H9 (cell line): ENCODE data around the gene CHORDC1. TPM values are rescaled to one million over a fixed set of nuclear protein-coding genes. Genes with fewer than 3 reads are reported as not detected.

Experiments used
- DNase-seq: peaks from one replicate; pipeline ENCODE4 v3.0.0-alpha.2; 2017
- H2AFZ ChIP-seq: one replicate; pipeline ENCODE4 v1.6.1; 2013; ENCODE audit warnings: mild to moderate bottlenecking, low read length, control low read depth, moderate library complexity
- H2AK5ac ChIP-seq: 2 replicates; pipeline ENCODE4 v1.6.1; 2013; ENCODE audit warnings: low read length, control low read depth, mixed read lengths; ENCODE audit not compliant: insufficient read length
- H2BK120ac ChIP-seq: one replicate; pipeline ENCODE4 v1.6.1; 2013; ENCODE audit warnings: low read depth, mild to moderate bottlenecking, low read length, control low read depth, inconsistent platforms; ENCODE audit not compliant: poor library complexity, severe bottlenecking
- H2BK12ac ChIP-seq: 2 replicates; pipeline ENCODE4 v1.6.1; 2013; ENCODE audit warnings: low read length, control low read depth, mixed read lengths, low read depth; ENCODE audit not compliant: insufficient read length
- H2BK15ac ChIP-seq: 2 replicates; pipeline ENCODE4 v1.6.1; 2013; ENCODE audit warnings: low read depth, low read length, control low read depth
- H2BK20ac ChIP-seq: one replicate; pipeline ENCODE4 v1.6.1; 2013; ENCODE audit warnings: low read depth, mild to moderate bottlenecking, low read length, control low read depth, inconsistent platforms; ENCODE audit not compliant: poor library complexity, severe bottlenecking
- H2BK5ac ChIP-seq: 2 replicates; pipeline ENCODE4 v1.6.1; 2013; ENCODE audit warnings: low read length, control low read depth, mixed read lengths; ENCODE audit not compliant: insufficient read length
- H3K14ac ChIP-seq: 2 replicates; pipeline ENCODE4 v1.6.1; 2013; ENCODE audit warnings: low read length, control low read depth; ENCODE audit not compliant: insufficient read depth
- H3K18ac ChIP-seq: 2 replicates; pipeline ENCODE4 v1.6.1; 2013; ENCODE audit warnings: low read depth, mild to moderate bottlenecking, mixed read lengths, low read length, control low read depth; ENCODE audit not compliant: insufficient read length
- H3K23ac ChIP-seq: 2 replicates; pipeline ENCODE4 v1.6.1; 2013; ENCODE audit warnings: low read length, control low read depth, mixed read lengths, low read depth; ENCODE audit not compliant: insufficient read length
- H3K23me2 ChIP-seq: 2 replicates; pipeline ENCODE4 v1.6.1; 2013; ENCODE audit warnings: low read depth, mild to moderate bottlenecking, mixed read lengths, low read length, control low read depth; ENCODE audit not compliant: insufficient read length, poor library complexity, severe bottlenecking
- H3K27ac ChIP-seq: 2 replicates; pipeline ENCODE4 v1.5.1; 2013; ENCODE audit warnings: low read length, control low read depth, mixed read lengths, low read depth; ENCODE audit not compliant: insufficient read length
- H3K27me3 ChIP-seq: 2 replicates; pipeline ENCODE4 v1.6.1; 2013; ENCODE audit warnings: low read length, control low read depth, inconsistent platforms; ENCODE audit not compliant: insufficient read depth
- H3K4ac ChIP-seq: 2 replicates; pipeline ENCODE4 v1.6.1; 2013; ENCODE audit warnings: low read depth, mild to moderate bottlenecking, control low read depth, inconsistent platforms, low read length, moderate library complexity
- H3K4me1 ChIP-seq: 2 replicates; pipeline ENCODE4 v1.6.1; 2013; ENCODE audit warnings: low read length, control low read depth, inconsistent platforms; ENCODE audit not compliant: insufficient read depth
- H3K4me2 ChIP-seq: 2 replicates; pipeline ENCODE4 v1.6.1; 2013; ENCODE audit warnings: low read length, control low read depth, mixed read lengths; ENCODE audit not compliant: insufficient read length, insufficient read depth
- H3K56ac ChIP-seq: 2 replicates; pipeline ENCODE4 v1.6.1; 2013; ENCODE audit warnings: low read depth, mild to moderate bottlenecking, mixed read lengths, low read length, control low read depth; ENCODE audit not compliant: insufficient read length
- H3K79me1 ChIP-seq: 2 replicates; pipeline ENCODE4 v1.6.1; 2013; ENCODE audit warnings: low read depth, mild to moderate bottlenecking, moderate library complexity, low read length, control low read depth, inconsistent platforms; ENCODE audit not compliant: insufficient read depth, poor library complexity, severe bottlenecking
- H3K79me2 ChIP-seq: 2 replicates; pipeline ENCODE4 v1.6.1; 2013; ENCODE audit warnings: low read length, control low read depth, inconsistent platforms; ENCODE audit not compliant: insufficient read depth
- H3K9ac ChIP-seq: 2 replicates; pipeline ENCODE4 v1.6.1; 2013; ENCODE audit warnings: low read length, control low read depth, mixed read lengths; ENCODE audit not compliant: insufficient read length; ENCODE audit errors: extremely low read depth
- H3K9me3 ChIP-seq: one replicate; pipeline ENCODE4 v1.6.1; 2013; ENCODE audit warnings: low read depth, low read length, inconsistent platforms; ENCODE audit not compliant: control insufficient read depth
- H3T11ph ChIP-seq: one replicate; pipeline ENCODE4 v1.6.1; 2013; ENCODE audit warnings: mild to moderate bottlenecking, low read length, control low read depth, inconsistent platforms
- H4K20me1 ChIP-seq: one replicate; pipeline ENCODE4 v1.6.1; 2013; ENCODE audit not compliant: control insufficient read depth, insufficient read length, insufficient read depth
- H4K5ac ChIP-seq: 2 replicates; pipeline ENCODE4 v1.6.1; 2013; ENCODE audit warnings: low read depth, mild to moderate bottlenecking, mixed read lengths, low read length, control low read depth; ENCODE audit not compliant: insufficient read length
- H4K8ac ChIP-seq: replicated peaks from 2 replicates; pipeline ENCODE4 v1.6.1; 2013; ENCODE audit warnings: low read length, control low read depth, mixed read lengths, low read depth; ENCODE audit not compliant: insufficient read length
- H4K91ac ChIP-seq: 2 replicates; pipeline ENCODE4 v1.6.1; 2013; ENCODE audit warnings: low read depth, mild to moderate bottlenecking, moderate library complexity, mixed read lengths, low read length, control low read depth; ENCODE audit not compliant: insufficient read length
- H3K27ac Mint-ChIP-seq, 3 experiments: 2 replicates in 2 of 3; 3 replicates in 1 of 3; pipeline ENCODE4 v1.8.0; 2020 to 2021; ENCODE audit warnings: mixed read lengths in 3 of 3, mild to moderate bottlenecking in 1 of 3, moderate library complexity in 1 of 3
- H3K27me3 Mint-ChIP-seq: 2 replicates; pipeline ENCODE4 v1.8.0; 2021; ENCODE audit warnings: low read depth, mild to moderate bottlenecking, moderate library complexity, mixed read lengths
- H3K36me3 Mint-ChIP-seq, 3 experiments: 2 replicates in 2 of 3; 3 replicates in 1 of 3; pipeline ENCODE4 v1.8.0; 2020 to 2021; ENCODE audit warnings: low read depth in 3 of 3, mixed read lengths in 3 of 3; ENCODE audit not compliant: insufficient read depth in 1 of 3
- H3K4me1 Mint-ChIP-seq, 2 experiments: 2 replicates each; pipeline ENCODE4 v1.8.0; 2020; ENCODE audit warnings: mixed read lengths in 2 of 2
- H3K4me3 Mint-ChIP-seq, 2 experiments: 2 replicates in 1 of 2; 3 replicates in 1 of 2; pipeline ENCODE4 v1.8.0; 2020 to 2021; ENCODE audit warnings: mild to moderate bottlenecking in 2 of 2, mixed read lengths in 2 of 2, moderate library complexity in 1 of 2
- H3K9me3 Mint-ChIP-seq, 2 experiments: 2 replicates in 1 of 2; 3 replicates in 1 of 2; pipeline ENCODE4 v1.8.0; 2020; ENCODE audit warnings: mild to moderate bottlenecking in 2 of 2, mixed read lengths in 2 of 2, moderate library complexity in 1 of 2
- WGBS: extraction: QIAGEN DNeasy Blood & Tissue Kit; methylation state at CpG from one replicate; pipeline ENCODE4 v1.1.7; 2013; ENCODE audit warnings: missing lambda C conversion rate, low lambda C conversion rate, mixed read lengths; ENCODE audit not compliant: insufficient read length; ENCODE audit errors: extremely low coverage; 5-methylcytosine and 5-hydroxymethylcytosine counted together
- total RNA-seq: library from RNA; stranded (reverse); gene quantifications from 2 replicates; pipeline ENCODE4 v1.2.1, GENCODE V29; 2021
- TF ChIP-seq, protein P1 (sequence below): fragments of 200-600 bp; sonication (generic); conservative IDR thresholded peaks from 3 replicates; pipeline ENCODE4 v1.8.0; 2021; ENCODE audit warnings: antibody characterized with exemption, mild to moderate bottlenecking

The CHORDC1 gene
- total RNA-seq, 1 experiment from 2014 or later: 77.7 TPM

DNA sequence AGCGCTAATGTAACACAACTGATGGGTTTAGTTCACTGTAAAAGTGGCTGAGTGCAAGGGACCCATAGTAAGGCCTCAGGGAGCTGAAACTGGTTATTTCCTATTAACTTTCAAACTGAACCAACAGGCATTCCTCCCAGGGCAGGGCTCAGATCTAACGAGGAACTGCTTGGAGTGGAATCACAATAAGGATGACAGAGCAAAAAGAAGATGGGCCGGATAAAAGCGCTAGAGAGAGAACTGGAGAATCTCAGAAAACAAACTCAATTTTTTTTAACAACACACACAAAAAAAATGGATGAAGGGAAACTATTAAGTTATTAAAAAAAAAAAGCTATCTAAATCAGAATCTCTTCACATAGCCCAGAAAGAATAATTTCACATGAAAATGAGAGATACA, 14.2 kb upstream of the CHORDC1 start:
- H3K18ac ChIP-seq: no peak overlapping the region
- WGBS: no CpG with 5 or more reads among the region's 4 CpGs
- no peak overlapping the region for H2AK5ac ChIP-seq
- no peaks in the 10 kb centered on the region for H3K79me2 ChIP-seq
- DNase-seq: no peak
- no peak overlapping the region for H3K27ac ChIP-seq
- no peaks in the 10 kb centered on the region for H3K4me1 ChIP-seq
- Mint-ChIP-seq H3K9me3 (peaks cover 3% of the 10 kb centered on the region in 2 experiments; a peak in 2 of 5 replicates), H3K4me1 (peaks cover 29 to 31% of the 10 kb centered on the region in 2 experiments), H3K27me3 (no peaks in the 10 kb centered on the region), H3K36me3 (peaks cover 0 to 4% (median 0%) of the 10 kb centered on the region in 3 experiments; a peak in 2 of 7 replicates), H3K27ac (peak overlapping the region in 1 of 3 experiments; percentile 37; a peak in 1 of 7 replicates), H3K4me3 (no peak overlapping the region)
- no peak overlapping the region for H2BK15ac ChIP-seq
- TF ChIP-seq, protein P1, sequence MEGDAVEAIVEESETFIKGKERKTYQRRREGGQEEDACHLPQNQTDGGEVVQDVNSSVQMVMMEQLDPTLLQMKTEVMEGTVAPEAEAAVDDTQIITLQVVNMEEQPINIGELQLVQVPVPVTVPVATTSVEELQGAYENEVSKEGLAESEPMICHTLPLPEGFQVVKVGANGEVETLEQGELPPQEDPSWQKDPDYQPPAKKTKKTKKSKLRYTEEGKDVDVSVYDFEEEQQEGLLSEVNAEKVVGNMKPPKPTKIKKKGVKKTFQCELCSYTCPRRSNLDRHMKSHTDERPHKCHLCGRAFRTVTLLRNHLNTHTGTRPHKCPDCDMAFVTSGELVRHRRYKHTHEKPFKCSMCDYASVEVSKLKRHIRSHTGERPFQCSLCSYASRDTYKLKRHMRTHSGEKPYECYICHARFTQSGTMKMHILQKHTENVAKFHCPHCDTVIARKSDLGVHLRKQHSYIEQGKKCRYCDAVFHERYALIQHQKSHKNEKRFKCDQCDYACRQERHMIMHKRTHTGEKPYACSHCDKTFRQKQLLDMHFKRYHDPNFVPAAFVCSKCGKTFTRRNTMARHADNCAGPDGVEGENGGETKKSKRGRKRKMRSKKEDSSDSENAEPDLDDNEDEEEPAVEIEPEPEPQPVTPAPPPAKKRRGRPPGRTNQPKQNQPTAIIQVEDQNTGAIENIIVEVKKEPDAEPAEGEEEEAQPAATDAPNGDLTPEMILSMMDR: no peak
- no peak overlapping the region for H2BK5ac ChIP-seq
- H2BK120ac ChIP-seq: no peak overlapping the region
- no peaks in the 10 kb centered on the region for H3K79me1 ChIP-seq
- H3K23me2 ChIP-seq: no peaks in the 10 kb centered on the region
- no peaks in the 10 kb centered on the region for H3K27me3 ChIP-seq
- no peak overlapping the region for H4K5ac ChIP-seq
- H3K9ac ChIP-seq: no peak overlapping the region
- H3T11ph ChIP-seq: no peak overlapping the region
- H4K8ac ChIP-seq: no peak overlapping the region
- H2BK20ac ChIP-seq: no peak overlapping the region
- H4K20me1 ChIP-seq: no peaks in the 10 kb centered on the region
- H2AFZ ChIP-seq: no peak overlapping the region
- no peak overlapping the region for H3K14ac ChIP-seq
- no peak overlapping the region for H3K23ac ChIP-seq
- H3K9me3 ChIP-seq: no peaks in the 10 kb centered on the region
- H4K91ac ChIP-seq: no peak overlapping the region
- H3K56ac ChIP-seq: no peak overlapping the region
- no peak overlapping the region for H3K4ac ChIP-seq
- no peak overlapping the region for H3K4me2 ChIP-seq
- no peak overlapping the region for H2BK12ac ChIP-seq
